Body of pancreas (tissue), 4 donors: Measurements from ENCODE around the gene CHD6. TPM values are rescaled to one million over a fixed set of nuclear protein-coding genes. Genes with fewer than 3 reads are reported as not detected.

Source experiments
- ATAC-seq: fragments of 150-250 bp; one replicate; pipeline ENCODE4 v1.9.1; 2016
- DNase-seq, 4 donors: peaks; one replicate each; pipeline ENCODE4 v3.0.0-alpha.2; 2019
- H3K27ac ChIP-seq, 4 donors: fragments of 200-600 bp; sonication (generic); 1 replicate in 3 of 4; 2 replicates in 1 of 4; pipeline versions ENCODE4 v1.5.1 to v1.6.1; 2016 to 2019; ENCODE audit warnings: mild to moderate bottlenecking in 1 of 4, mixed read lengths in 1 of 4, moderate library complexity in 1 of 4
- H3K27me3 ChIP-seq, 2 donors: fragments of 200-600 bp; sonication (generic); one replicate each; pipeline ENCODE4 v1.6.0; 2016; ENCODE audit warnings: mild to moderate bottlenecking in 1 of 2
- H3K36me3 ChIP-seq, 2 donors: fragments of 200-600 bp; sonication (generic); replicated peaks in 1 of 2; 2 replicates each; pipeline ENCODE4 v1.5.1; 2016; ENCODE audit warnings: low read depth in 2 of 2; ENCODE audit not compliant: insufficient read depth in 1 of 2
- H3K4me1 ChIP-seq: fragments of 200-600 bp; sonication (generic); one replicate; pipeline ENCODE4 v1.6.0; 2016
- H3K4me3 ChIP-seq, 2 donors: fragments of 200-600 bp; sonication (generic); 1 replicate in 1 of 2; 2 replicates in 1 of 2; pipeline ENCODE4 v1.5.1; 2016 to 2019
- H3K9me3 ChIP-seq, 3 donors: fragments of 200-600 bp; sonication (generic); 1 replicate in 2 of 3; 2 replicates in 1 of 3; pipeline ENCODE4 v1.5.1; 2016
- CTCF ChIP-seq, 7 experiments: fragments of 450-650 bp in 4 of 7; fragments of 200-600 bp in 3 of 7; sonication (generic) in 3 of 7; IDR thresholded peaks; one replicate each; pipeline ENCODE4 v1.5.1; 2016 to 2019; ENCODE audit warnings: antibody characterized with exemption in 7 of 7
- POLR2A ChIP-seq, 3 donors: fragments of 450-650 bp; IDR thresholded peaks; one replicate each; pipeline ENCODE4 v1.6.1; 2016; ENCODE audit warnings: antibody characterized with exemption in 3 of 3, mild to moderate bottlenecking in 2 of 3
- WGBS, 2 donors: methylation state at CpG; one replicate each; pipeline ENCODE4 v1.1.5; 2017; 5-methylcytosine and 5-hydroxymethylcytosine counted together
- intact Hi-C: fragments of 100-400 bp; cut with DNase I; formaldehyde crosslinking; loops from one replicate; pipeline ENCODE4 v1.15.1; 2023
- total RNA-seq, 2 donors: library from RNA; depleted of rRNA; stranded (reverse); fragments of >200 nt; gene quantifications; one replicate each; pipeline ENCODE4 v1.1.0, GENCODE V29; 2016

The CHD6 gene
- total RNA-seq, 2 donors from 2014 or later = 21.8 to 43.5 TPM

- Histone ChIP-seq H3K36me3 (no peaks in the 10 kb centered on the region), H3K4me1 (peaks cover 5% of the 10 kb centered on the region), H3K9me3 (no peaks in the 10 kb centered on the region), H3K4me3 (no peak overlapping the region), H3K27me3 (no peaks in the 10 kb centered on the region), H3K27ac (no peak overlapping the region)
- TF ChIP-seq CTCF (IDR thresholded peaks at IDR 0.05) (no peak), POLR2A (IDR thresholded peaks at IDR 0.05) (no peak)
- 4 to 12% methylated on average over 3 of the region's 3 CpGs for WGBS, 2 donors
- intact Hi-C loops = no loop called here
- peak; percentile 83 for ATAC-seq
- peak; percentile 32 to 66 (median 64) for DNase-seq
Measured at GRCh38 chr20:41643504-41643938, 25.3 kb upstream of the CHD6 start.

- intact Hi-C loops = no loop called here
- no peaks in the 10 kb centered on the region for H3K9me3 ChIP-seq
- WGBS, 2 donors = 62 to 64% methylated on average over 2 of the region's 2 CpGs
Measured at GRCh38 chr20:41639630-41640029, 21.5 kb upstream of the CHD6 start.

GRCh38 chr20:41638456-41638855 lies 20.3 kb upstream of the CHD6 start:
- 85 to 86% methylated on average over 1 of the region's 1 CpG for WGBS, 2 donors
- intact Hi-C loops = no loop called here
- H3K4me3 ChIP-seq = no peak overlapping the region

More at GRCh38 chr20:41639630-41640029, 21.5 kb upstream of the CHD6 start:
- Histone ChIP-seq H3K36me3 (no peaks in the 10 kb centered on the region), H3K27me3 (no peaks in the 10 kb centered on the region), H3K4me1 (peaks cover 5% of the 10 kb centered on the region), H3K27ac (no peak overlapping the region), H3K4me3 (no peak overlapping the region)
- ATAC-seq (no peak), DNase-seq (no peak)
- TF ChIP-seq CTCF (IDR thresholded peaks at IDR 0.05) = no peak
- TF ChIP-seq POLR2A (IDR thresholded peaks at IDR 0.05) = no peak

GRCh38 chr20:41635158-41635557 lies 17.0 kb upstream of the CHD6 start:
- DNase-seq = no peak
- H3K27ac ChIP-seq = no peak overlapping the region
- H3K36me3 ChIP-seq = no peaks in the 10 kb centered on the region
- no peaks in the 10 kb centered on the region for H3K9me3 ChIP-seq
- H3K27me3 ChIP-seq = no peaks in the 10 kb centered on the region
- H3K4me1 ChIP-seq = no peaks in the 10 kb centered on the region
- intact Hi-C loops = no loop called here
- ATAC-seq = no peak
- H3K4me3 ChIP-seq = no peak overlapping the region
- TF ChIP-seq POLR2A (IDR thresholded peaks at IDR 0.05) = no peak

More at GRCh38 chr20:41638456-41638855, 20.3 kb upstream of the CHD6 start:
- TF ChIP-seq CTCF (IDR thresholded peaks at IDR 0.05) (no peak), POLR2A (IDR thresholded peaks at IDR 0.05) (no peak)
- H3K9me3 ChIP-seq = no peaks in the 10 kb centered on the region
- ATAC-seq (no peak), DNase-seq (no peak)
- no peaks in the 10 kb centered on the region for H3K36me3 ChIP-seq
- no peaks in the 10 kb centered on the region for H3K27me3 ChIP-seq
- peaks cover 1% of the 10 kb centered on the region for H3K4me1 ChIP-seq
- H3K27ac ChIP-seq = no peak overlapping the region

- intact Hi-C loops = no loop called here
- Histone ChIP-seq H3K4me3 (no peak overlapping the region), H3K4me1 (no peaks in the 10 kb centered on the region), H3K9me3 (no peaks in the 10 kb centered on the region), H3K27me3 (no peaks in the 10 kb centered on the region), H3K27ac (no peak overlapping the region), H3K36me3 (no peaks in the 10 kb centered on the region)
- TF ChIP-seq POLR2A (IDR thresholded peaks at IDR 0.05) (no peak), CTCF (IDR thresholded peaks at IDR 0.05) (no peak)
- ATAC-seq (no peak), DNase-seq (no peak)
- WGBS, 2 donors = 91% methylated on average over 2 of the region's 2 CpGs
Measured at GRCh38 chr20:41632896-41633295, 14.7 kb upstream of the CHD6 start.
